Measurements from ENCODE around the gene NMNAT2.

The NMNAT2 gene

GRCh38 chr1:183414365-183414764 lies 3.8 kb downstream of the NMNAT2 start:
- H3K4me2 ChIP-seq: no peak overlapping the region
- H4K20me1 ChIP-seq (ENCODE audit: insufficient read depth): no peaks in the 10 kb centered on the region
- H3K79me2 ChIP-seq (ENCODE audit: insufficient read depth, low read depth): no peaks in the 10 kb centered on the region
- no peak overlapping the region for H2AFZ ChIP-seq (ENCODE audit: low read depth)
- TF ChIP-seq CTCF (conservative IDR thresholded peaks at IDR 0.05; ENCODE audit: low read depth, low read length): no peak
- H3K4me1 ChIP-seq (ENCODE audit: low read depth, poor library complexity, severe bottlenecking): no peaks in the 10 kb centered on the region
- no peak overlapping the region for H3K4me3 ChIP-seq (IDR thresholded peaks at IDR 0.05; ENCODE audit: insufficient read depth, low read depth, low read length)
- no peak overlapping the region for H3K9ac ChIP-seq
- no peak overlapping the region for H3K27ac ChIP-seq
- H3K27me3 ChIP-seq (ENCODE audit: insufficient read depth, low read depth): no peaks in the 10 kb centered on the region
- no peaks in the 10 kb centered on the region for H3K36me3 ChIP-seq (ENCODE audit: insufficient read depth)

GRCh38 chr1:183411091-183411490 lies 7.1 kb downstream of the NMNAT2 start:
- Histone ChIP-seq H3K27me3 (ENCODE audit: insufficient read depth, low read depth) (no peaks in the 10 kb centered on the region), H3K4me2 (no peak overlapping the region)
- TF ChIP-seq CTCF (conservative IDR thresholded peaks at IDR 0.05; ENCODE audit: low read depth, low read length): no peak

GRCh38 chr1:183407961-183408360 lies 10.2 kb downstream of the NMNAT2 start:
- H3K79me2 ChIP-seq (ENCODE audit: insufficient read depth, low read depth): no peaks in the 10 kb centered on the region
- no peaks in the 10 kb centered on the region for H3K27me3 ChIP-seq (ENCODE audit: insufficient read depth, low read depth)
- no peaks in the 10 kb centered on the region for H4K20me1 ChIP-seq (ENCODE audit: insufficient read depth)
- no peaks in the 10 kb centered on the region for H3K36me3 ChIP-seq (ENCODE audit: insufficient read depth)
- H3K4me1 ChIP-seq (ENCODE audit: low read depth, poor library complexity, severe bottlenecking): no peaks in the 10 kb centered on the region
- H2AFZ ChIP-seq (ENCODE audit: low read depth): no peak overlapping the region
- no peak overlapping the region for H3K9ac ChIP-seq
- TF ChIP-seq CTCF (conservative IDR thresholded peaks at IDR 0.05; ENCODE audit: low read depth, low read length): no peak
- H3K27ac ChIP-seq: no peak overlapping the region
- no peak overlapping the region for H3K4me3 ChIP-seq (IDR thresholded peaks at IDR 0.05; ENCODE audit: insufficient read depth, low read depth, low read length)
- no peak overlapping the region for H3K4me2 ChIP-seq

More at GRCh38 chr1:183411091-183411490, 7.1 kb downstream of the NMNAT2 start:
- H2AFZ ChIP-seq (ENCODE audit: low read depth): no peak overlapping the region
- no peaks in the 10 kb centered on the region for H3K4me1 ChIP-seq (ENCODE audit: low read depth, poor library complexity, severe bottlenecking)
- no peak overlapping the region for H3K9ac ChIP-seq
- H3K79me2 ChIP-seq (ENCODE audit: insufficient read depth, low read depth): no peaks in the 10 kb centered on the region
- H4K20me1 ChIP-seq (ENCODE audit: insufficient read depth): no peaks in the 10 kb centered on the region
- no peak overlapping the region for H3K27ac ChIP-seq
- no peaks in the 10 kb centered on the region for H3K36me3 ChIP-seq (ENCODE audit: insufficient read depth)
- no peak overlapping the region for H3K4me3 ChIP-seq (IDR thresholded peaks at IDR 0.05; ENCODE audit: insufficient read depth, low read depth, low read length)

- no peak overlapping the region for H3K27ac ChIP-seq
- no peak overlapping the region for H3K4me3 ChIP-seq (IDR thresholded peaks at IDR 0.05; ENCODE audit: insufficient read depth, low read depth, low read length)
- no peak overlapping the region for H2AFZ ChIP-seq (ENCODE audit: low read depth)
- H4K20me1 ChIP-seq (ENCODE audit: insufficient read depth): no peaks in the 10 kb centered on the region
- H3K36me3 ChIP-seq (ENCODE audit: insufficient read depth): no peaks in the 10 kb centered on the region
- no peaks in the 10 kb centered on the region for H3K79me2 ChIP-seq (ENCODE audit: insufficient read depth, low read depth)
- no peaks in the 10 kb centered on the region for H3K4me1 ChIP-seq (ENCODE audit: low read depth, poor library complexity, severe bottlenecking)
- TF ChIP-seq CTCF (conservative IDR thresholded peaks at IDR 0.05; ENCODE audit: low read depth, low read length): no peak
- H3K4me2 ChIP-seq: no peak overlapping the region
- no peaks in the 10 kb centered on the region for H3K27me3 ChIP-seq (ENCODE audit: insufficient read depth, low read depth)
- H3K9ac ChIP-seq: no peak overlapping the region
These were observed 10.7 kb downstream of the NMNAT2 start for GRCh38 chr1:183407474-183407873.

Data from KMS-11 (cell line).